ENCODE data around the gene CYP27B1.
"Not testable (repeated sequence)": the region's sequence is repeated elsewhere in the genome, so short reads cannot be mapped to it uniquely, and the experiment has no call there.

Gene CYP27B1

GRCh38 chr12:57719777-57720605 is 46.9 kb downstream of the CYP27B1 start:
- no peak overlapping the region for H3K27ac Mint-ChIP-seq
- no peaks in the 10 kb centered on the region for H3K9me3 Mint-ChIP-seq
- H3K36me3 Mint-ChIP-seq = peaks cover 14% of the 10 kb centered on the region
- peaks cover 19% of the 10 kb centered on the region for H3K4me1 Mint-ChIP-seq
- H3K27me3 Mint-ChIP-seq = no peaks in the 10 kb centered on the region
- H3K4me3 Mint-ChIP-seq = no peak overlapping the region

GRCh38 chr12:57718641-57719528 is 48.0 kb downstream of the CYP27B1 start:
- H3K4me1 Mint-ChIP-seq = peaks cover 13% of the 10 kb centered on the region
- peaks cover 14% of the 10 kb centered on the region for H3K36me3 Mint-ChIP-seq
- no peak overlapping the region for H3K27ac Mint-ChIP-seq
- no peaks in the 10 kb centered on the region for H3K27me3 Mint-ChIP-seq
- no peaks in the 10 kb centered on the region for H3K9me3 Mint-ChIP-seq
- H3K4me3 Mint-ChIP-seq = no peak overlapping the region

- peaks cover 14% of the 10 kb centered on the region for H3K36me3 Mint-ChIP-seq
- H3K4me1 Mint-ChIP-seq = peaks cover 5% of the 10 kb centered on the region
- H3K27me3 Mint-ChIP-seq = no peaks in the 10 kb centered on the region
- no peaks in the 10 kb centered on the region for H3K9me3 Mint-ChIP-seq
- no peak overlapping the region for H3K27ac Mint-ChIP-seq
- H3K4me3 Mint-ChIP-seq = no peak overlapping the region
Observed at GRCh38 chr12:57717846-57718640, 48.8 kb downstream of the CYP27B1 start.

GRCh38 chr12:57717131-57717530 is 49.7 kb downstream of the CYP27B1 start:
- Mint-ChIP-seq H3K27me3 (no peaks in the 10 kb centered on the region), H3K4me3 (no peak overlapping the region), H3K27ac (no peak overlapping the region), H3K36me3 (peaks cover 14% of the 10 kb centered on the region), H3K4me1 (peaks cover 5% of the 10 kb centered on the region), H3K9me3 (no peaks in the 10 kb centered on the region)

GRCh38 chr12:57716305-57716704 is 50.6 kb downstream of the CYP27B1 start:
- H3K4me3 Mint-ChIP-seq = no peak overlapping the region
- no peak overlapping the region for H3K27ac Mint-ChIP-seq
- no peaks in the 10 kb centered on the region for H3K9me3 Mint-ChIP-seq
- peaks cover 15% of the 10 kb centered on the region for H3K36me3 Mint-ChIP-seq
- H3K4me1 Mint-ChIP-seq = no peaks in the 10 kb centered on the region
- H3K27me3 Mint-ChIP-seq = no peaks in the 10 kb centered on the region

- no peaks in the 10 kb centered on the region for H3K9me3 Mint-ChIP-seq
- peaks cover 16% of the 10 kb centered on the region for H3K36me3 Mint-ChIP-seq
- no peaks in the 10 kb centered on the region for H3K27me3 Mint-ChIP-seq
- no peak overlapping the region for H3K4me3 Mint-ChIP-seq
- no peak overlapping the region for H3K27ac Mint-ChIP-seq
- no peaks in the 10 kb centered on the region for H3K4me1 Mint-ChIP-seq
Observed at GRCh38 chr12:57715786-57716185, 51.1 kb downstream of the CYP27B1 start.

GRCh38 chr12:57715036-57715748 is 51.7 kb downstream of the CYP27B1 start:
- not testable (repeated sequence) for H3K9me3 Mint-ChIP-seq, H3K4me3 Mint-ChIP-seq, H3K27ac Mint-ChIP-seq, H3K4me1 Mint-ChIP-seq, H3K27me3 Mint-ChIP-seq
- peaks cover 16% of the 10 kb centered on the region for H3K36me3 Mint-ChIP-seq

GRCh38 chr12:57713209-57713608 is 53.7 kb downstream of the CYP27B1 start:
- H3K4me1 Mint-ChIP-seq = peaks cover 5% of the 10 kb centered on the region
- no peak overlapping the region for H3K4me3 Mint-ChIP-seq
- H3K27me3 Mint-ChIP-seq = no peaks in the 10 kb centered on the region
- no peaks in the 10 kb centered on the region for H3K9me3 Mint-ChIP-seq
- H3K27ac Mint-ChIP-seq = no peak overlapping the region
- peaks cover 10% of the 10 kb centered on the region for H3K36me3 Mint-ChIP-seq

- H3K36me3 Mint-ChIP-seq = peaks cover 8% of the 10 kb centered on the region
- peaks cover 5% of the 10 kb centered on the region for H3K4me1 Mint-ChIP-seq
- no peaks in the 10 kb centered on the region for H3K9me3 Mint-ChIP-seq
- no peak overlapping the region for H3K27ac Mint-ChIP-seq
- no peak overlapping the region for H3K4me3 Mint-ChIP-seq
- no peaks in the 10 kb centered on the region for H3K27me3 Mint-ChIP-seq
Observed at GRCh38 chr12:57712701-57713100, 54.2 kb downstream of the CYP27B1 start.

All from activated naive CD4-positive, alpha-beta T cell treated with anti-CD3 and anti-CD28 coated beads, Interleukin-2, amount 50 U/mL, for 24 hours (primary cell).